GM23248 (cell line): ENCODE results near the gene SOBP. TPM values are rescaled to one million over a fixed set of nuclear protein-coding genes. Genes with fewer than 3 reads are reported as not detected.
A peak's percentile ranks its signal among the peaks of the same experiment; 100 is the strongest.

Experiments
- DNase-seq: peaks from one replicate; pipeline ENCODE4 v3.0.0-alpha.2; 2015
- H2AFZ ChIP-seq: fragments of 200-600 bp; sonication (generic); 2 replicates; pipeline ENCODE4 v1.6.1; 2016; ENCODE audit warnings: antibody characterized with exemption
- H3F3A ChIP-seq: fragments of 200-600 bp; sonication (generic); 2 replicates; pipeline ENCODE4 v1.6.1; 2016; ENCODE audit warnings: mild to moderate bottlenecking, antibody characterized with exemption, mixed run types; ENCODE audit not compliant: insufficient read depth
- H3K27ac ChIP-seq: fragments of 200-600 bp; sonication (generic); 2 replicates; pipeline ENCODE4 v1.5.1; 2016; ENCODE audit warnings: mild to moderate bottlenecking
- H3K27me3 ChIP-seq: fragments of 200-600 bp; sonication (generic); replicated peaks from 2 replicates; pipeline ENCODE4 v1.6.1; 2016; ENCODE audit warnings: mild to moderate bottlenecking; ENCODE audit not compliant: insufficient read depth
- H3K36me3 ChIP-seq: fragments of 200-600 bp; sonication (generic); 2 replicates; pipeline ENCODE4 v1.6.1; 2016; ENCODE audit warnings: low read depth, mild to moderate bottlenecking
- H3K4me1 ChIP-seq: fragments of 200-600 bp; sonication (generic); 2 replicates; pipeline ENCODE4 v1.6.1; 2016; ENCODE audit warnings: mild to moderate bottlenecking; ENCODE audit not compliant: insufficient read depth
- H3K4me2 ChIP-seq: fragments of 200-600 bp; sonication (generic); one replicate; pipeline ENCODE4 v1.6.1; 2016; ENCODE audit warnings: mild to moderate bottlenecking; ENCODE audit not compliant: unreplicated experiment
- H3K4me3 ChIP-seq: fragments of 200-600 bp; sonication (generic); 2 replicates; pipeline ENCODE4 v1.5.1; 2016; ENCODE audit warnings: mild to moderate bottlenecking
- H3K79me2 ChIP-seq: fragments of 200-600 bp; sonication (generic); 2 replicates; pipeline ENCODE4 v1.6.1; 2016; ENCODE audit warnings: mild to moderate bottlenecking; ENCODE audit not compliant: insufficient read depth
- H3K9ac ChIP-seq: fragments of 200-600 bp; sonication (generic); 2 replicates; pipeline ENCODE4 v1.6.1; 2016; ENCODE audit warnings: mild to moderate bottlenecking
- H3K9me2 ChIP-seq: fragments of 200-600 bp; sonication (generic); 2 replicates; pipeline ENCODE4 v1.6.1; 2016; ENCODE audit warnings: mixed run types, mild to moderate bottlenecking, moderate library complexity; ENCODE audit not compliant: insufficient read depth
- H3K9me3 ChIP-seq: fragments of 200-600 bp; sonication (generic); one replicate; pipeline ENCODE4 v1.6.1; 2017; ENCODE audit warnings: low read depth
- H4K20me1 ChIP-seq: fragments of 200-600 bp; sonication (generic); 2 replicates; pipeline ENCODE4 v1.6.0; 2016; ENCODE audit not compliant: insufficient read depth
- EZH2 ChIP-seq: fragments of 200-600 bp; sonication (generic); IDR thresholded peaks from 2 replicates; pipeline ENCODE4 v1.6.1; 2018; ENCODE audit warnings: antibody characterized with exemption, mild to moderate bottlenecking; ENCODE audit not compliant: insufficient read depth, poor library complexity, severe bottlenecking
- EZH2phosphoT487 ChIP-seq: fragments of 200-600 bp; sonication (generic); IDR thresholded peaks from 2 replicates; pipeline ENCODE4 v1.6.1; 2018; ENCODE audit warnings: antibody characterized with exemption, moderate library complexity, mild to moderate bottlenecking, low read depth; ENCODE audit not compliant: insufficient read depth
- WGBS, 2 experiments: methylation state at CpG; one replicate each; pipeline ENCODE4 v1.1.6; 2015 to 2017; ENCODE audit warnings: low lambda C conversion rate in 2 of 2, low coverage in 1 of 2; ENCODE audit errors: missing lambda C conversion rate in 2 of 2; 5-methylcytosine and 5-hydroxymethylcytosine counted together
- in situ Hi-C: fragments of 300-500 bp; cut with MboI; formaldehyde crosslinking; loops from 2 replicates; pipeline ENCODE4 v1.15.0; 2020
- polyA plus RNA-seq: library from polyadenylated mRNA; unstranded; fragments of >200 nt; fragmentation: Nextera tagmentation; extraction: Ambion mirVana; gene quantifications from 2 replicates; pipeline ENCODE4 v1.2.1, GENCODE V29; 2016
- total RNA-seq: library from RNA; depleted of rRNA; stranded (reverse); fragments of >200 nt; shearing (Covaris generic); gene quantifications from 2 replicates; pipeline ENCODE4 v1.2.3, GENCODE V29; 2014

Gene SOBP
- total and polyA plus RNA-seq, 2 experiments from 2014 or later, result 0.38 to 0.97 TPM

- no peak overlapping the region for H3K27ac ChIP-seq
- WGBS, 2 experiments, result 54 to 59% methylated on average over 3 of the region's 3 CpGs
- TF ChIP-seq EZH2, result no peak
- TF ChIP-seq EZH2phosphoT487, result no peak
These were observed 134.1 kb downstream of the SOBP start for GRCh38 chr6:107624050-107624449.

GRCh38 chr6:107624541-107624940 lies 134.6 kb downstream of the SOBP start:
- in situ Hi-C loops, result no loop called here
- no peak for TF ChIP-seq EZH2
- TF ChIP-seq EZH2phosphoT487, result no peak
- 88 to 94% methylated on average over 1 of the region's 1 CpG for WGBS, 2 experiments
- no peaks in the 10 kb centered on the region for H3F3A ChIP-seq
- no peak overlapping the region for H3K9ac ChIP-seq
- H4K20me1 ChIP-seq, result no peaks in the 10 kb centered on the region
- H3K36me3 ChIP-seq, result no peaks in the 10 kb centered on the region
- peaks cover 10% of the 10 kb centered on the region for H3K4me1 ChIP-seq
- H3K79me2 ChIP-seq, result no peaks in the 10 kb centered on the region
- H3K4me2 ChIP-seq, result peak overlapping the region; percentile 11
- no peak overlapping the region for H3K4me3 ChIP-seq
- DNase-seq, result peak; percentile 60
- H3K9me2 ChIP-seq, result no peaks in the 10 kb centered on the region
- no peak overlapping the region for H2AFZ ChIP-seq
- no peak overlapping the region for H3K27ac ChIP-seq
- H3K9me3 ChIP-seq, result no peaks in the 10 kb centered on the region
- H3K27me3 ChIP-seq, result no peaks in the 10 kb centered on the region

More at GRCh38 chr6:107624050-107624449, 134.1 kb downstream of the SOBP start:
- Histone ChIP-seq H3F3A (no peaks in the 10 kb centered on the region), H3K9ac (no peak overlapping the region), H3K9me2 (no peaks in the 10 kb centered on the region), H3K9me3 (no peaks in the 10 kb centered on the region), H3K79me2 (no peaks in the 10 kb centered on the region), H3K4me1 (peaks cover 10% of the 10 kb centered on the region), H4K20me1 (no peaks in the 10 kb centered on the region), H3K36me3 (no peaks in the 10 kb centered on the region), H3K4me3 (no peak overlapping the region), H3K27me3 (no peaks in the 10 kb centered on the region), H3K4me2 (peak overlapping the region; percentile 11), H2AFZ (no peak overlapping the region)
- in situ Hi-C loops, result no loop called here
- no peak for DNase-seq

DNA sequence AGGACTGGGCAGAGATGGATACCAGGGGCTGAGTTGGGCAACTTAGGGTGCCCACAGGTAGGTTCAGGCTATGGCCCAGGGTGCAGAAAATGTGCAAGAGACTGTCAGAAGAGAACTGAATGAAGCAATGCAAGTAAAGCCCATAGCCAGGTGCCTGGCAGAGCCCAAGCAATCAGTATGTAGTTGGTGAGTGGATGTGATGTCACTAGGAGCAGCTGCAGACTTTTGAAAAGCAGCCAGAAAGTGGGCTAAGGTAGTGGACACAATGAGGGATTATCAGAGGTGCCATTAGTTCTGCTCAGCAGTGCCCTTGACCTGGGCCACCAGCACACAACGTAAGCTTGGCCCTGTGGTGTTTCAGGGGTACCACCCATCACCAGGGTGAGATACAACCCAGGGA lies 135.3 kb downstream of the SOBP start:
- DNase-seq, result no peak
- Histone ChIP-seq H3K27ac (no peak overlapping the region), H3F3A (no peaks in the 10 kb centered on the region), H4K20me1 (no peaks in the 10 kb centered on the region), H3K4me1 (peaks cover 10% of the 10 kb centered on the region), H3K4me3 (no peak overlapping the region), H3K79me2 (no peaks in the 10 kb centered on the region), H3K9me3 (no peaks in the 10 kb centered on the region), H2AFZ (no peak overlapping the region), H3K9ac (no peak overlapping the region), H3K4me2 (no peak overlapping the region), H3K27me3 (no peaks in the 10 kb centered on the region), H3K9me2 (no peaks in the 10 kb centered on the region), H3K36me3 (no peaks in the 10 kb centered on the region)
- WGBS, 2 experiments, result 92 to 100% methylated on average over 1 of the region's 1 CpG
- TF ChIP-seq EZH2 (no peak), EZH2phosphoT487 (no peak)
- in situ Hi-C loops, result no loop called here

DNA sequence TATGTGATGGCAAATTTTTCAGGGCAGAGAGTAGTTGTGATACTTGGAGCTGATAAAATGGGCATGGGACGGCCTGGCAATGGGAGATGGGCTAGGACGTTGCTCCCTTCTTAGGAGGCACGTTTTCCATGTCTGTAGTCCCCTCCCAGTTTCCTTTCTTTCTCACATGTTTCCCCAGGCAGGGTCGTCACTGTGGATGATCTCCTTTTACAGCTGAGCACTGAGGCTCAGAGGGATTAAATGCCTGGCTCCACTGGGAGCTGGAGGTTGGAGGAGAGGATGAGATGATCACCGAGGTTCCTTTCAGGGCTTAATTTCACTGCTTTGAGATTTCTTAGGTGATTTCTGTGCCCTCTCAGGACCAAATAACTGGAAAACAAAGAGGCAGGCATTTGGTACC lies 136.7 kb downstream of the SOBP start:
- Histone ChIP-seq H3K27me3 (no peaks in the 10 kb centered on the region), H3K9me2 (no peaks in the 10 kb centered on the region), H3K4me2 (no peak overlapping the region), H3K9me3 (no peaks in the 10 kb centered on the region), H3K27ac (no peak overlapping the region), H3K36me3 (no peaks in the 10 kb centered on the region), H4K20me1 (no peaks in the 10 kb centered on the region), H2AFZ (no peak overlapping the region), H3K9ac (no peak overlapping the region), H3F3A (no peaks in the 10 kb centered on the region), H3K4me3 (no peak overlapping the region), H3K4me1 (peaks cover 10% of the 10 kb centered on the region), H3K79me2 (no peaks in the 10 kb centered on the region)
- TF ChIP-seq EZH2 (no peak), EZH2phosphoT487 (no peak)
- in situ Hi-C loops, result no loop called here
- 72 to 81% methylated on average over 5 of the region's 5 CpGs for WGBS, 2 experiments
- no peak for DNase-seq

GRCh38 chr6:107627969-107628368 lies 138.1 kb downstream of the SOBP start:
- H3K9me3 ChIP-seq, result no peaks in the 10 kb centered on the region
- no peak for DNase-seq
- H3K4me1 ChIP-seq, result peaks cover 10% of the 10 kb centered on the region
- no peaks in the 10 kb centered on the region for H3K9me2 ChIP-seq
- no peaks in the 10 kb centered on the region for H3F3A ChIP-seq
- no peak overlapping the region for H3K4me3 ChIP-seq
- TF ChIP-seq EZH2 (no peak), EZH2phosphoT487 (no peak)
- no peak overlapping the region for H3K9ac ChIP-seq
- no peak overlapping the region for H2AFZ ChIP-seq
- no peaks in the 10 kb centered on the region for H3K79me2 ChIP-seq
- H3K27me3 ChIP-seq, result no peaks in the 10 kb centered on the region
- in situ Hi-C loops, result no loop called here
- H3K27ac ChIP-seq, result no peak overlapping the region
- no peaks in the 10 kb centered on the region for H4K20me1 ChIP-seq
- no peaks in the 10 kb centered on the region for H3K36me3 ChIP-seq
- 79 to 84% methylated on average over 4 of the region's 4 CpGs for WGBS, 2 experiments
- no peak overlapping the region for H3K4me2 ChIP-seq
